H1 (cell line): ENCODE results near the gene MAGI2.
"Not testable (repeated sequence)": the region's sequence is repeated elsewhere in the genome, so short reads cannot be mapped to it uniquely, and the experiment has no call there.

ENCODE experiments used
- CTBP2 ChIP-seq: IDR thresholded peaks from 2 replicates; pipeline ENCODE4 v1.7.0; 2011; ENCODE audit warnings: borderline replicate concordance, mild to moderate bottlenecking, moderate library complexity, mixed read lengths, low read length; ENCODE audit not compliant: insufficient read depth, insufficient read length
- CTCF ChIP-seq, 3 experiments: IDR thresholded peaks; 1 replicate in 2 of 3; 2 replicates in 1 of 3; pipeline versions ENCODE4 v1.5.1 to v1.6.1; 2011; ENCODE audit warnings: low read length in 3 of 3, mild to moderate bottlenecking in 3 of 3, inconsistent platforms in 2 of 3, low read depth in 1 of 3, moderate library complexity in 1 of 3; ENCODE audit not compliant: insufficient read depth in 1 of 3; ENCODE audit errors: control extremely low read depth in 1 of 3
- EP300 ChIP-seq, 2 experiments: IDR thresholded peaks; 1 replicate in 1 of 2; 2 replicates in 1 of 2; pipeline ENCODE4 v1.6.1; 2011 to 2012; ENCODE audit warnings: low read depth in 2 of 2, low read length in 2 of 2, mild to moderate bottlenecking in 2 of 2, borderline replicate concordance in 1 of 2, inconsistent platforms in 1 of 2, moderate library complexity in 1 of 2
- EZH2 ChIP-seq: fragments of 200-600 bp; sonication (generic); IDR thresholded peaks from 2 replicates; pipeline ENCODE4 v1.7.1; 2012; ENCODE audit warnings: low read depth, mild to moderate bottlenecking, moderate library complexity, low read length, inconsistent platforms; ENCODE audit not compliant: severe bottlenecking
- POLR2A ChIP-seq, 2 experiments: IDR thresholded peaks; 1 replicate in 1 of 2; 2 replicates in 1 of 2; pipeline ENCODE4 v1.6.1; 2011; ENCODE audit warnings: low read depth in 2 of 2, low read length in 2 of 2, mild to moderate bottlenecking in 2 of 2; ENCODE audit errors: control extremely low read depth in 1 of 2

GRCh38 chr7:79442766-79443165 is 10.7 kb downstream of the MAGI2 start:
- not testable (repeated sequence) for TF ChIP-seq POLR2A (IDR thresholded peaks at IDR 0.05; ENCODE audit: control extremely low read depth in 1 of 2, low read depth in 2 of 2, low read length in 2 of 2); CTBP2; EZH2; EP300 (IDR thresholded peaks at IDR 0.05; ENCODE audit: borderline replicate concordance in 1 of 2, low read depth in 2 of 2, low read length in 2 of 2); CTCF (IDR thresholded peaks at IDR 0.05; ENCODE audit: control extremely low read depth in 1 of 3, insufficient read depth in 1 of 3, low read depth in 1 of 3, low read length in 3 of 3)
